ENCODE measurements around the gene MEF2D. TPM values are rescaled to one million over a fixed set of nuclear protein-coding genes. Genes with fewer than 3 reads are reported as not detected.

MEF2D gene
- total RNA-seq, 1 experiment from 2014 or later = 18.7 TPM

- peaks cover 12% of the 10 kb centered on the region for H3K27me3 Mint-ChIP-seq (ENCODE audit: low read depth)
- no peak overlapping the region for H2BK120ac ChIP-seq (ENCODE audit: low read depth, low read length, poor library complexity, severe bottlenecking)
Observed at GRCh38 chr1:156516821-156517220, 16.2 kb upstream of the MEF2D start.

More at GRCh38 chr1:156516821-156517220, 16.2 kb upstream of the MEF2D start:
- Histone ChIP-seq H3K4me1 (ENCODE audit: insufficient read depth, low read length) (no peaks in the 10 kb centered on the region), H4K5ac (ENCODE audit: insufficient read length, low read depth, low read length) (no peak overlapping the region), H2BK20ac (ENCODE audit: low read depth, low read length, poor library complexity, severe bottlenecking) (no peak overlapping the region), H2AK5ac (ENCODE audit: insufficient read length, low read length) (no peak overlapping the region), H3T11ph (ENCODE audit: low read length) (no peak overlapping the region), H4K91ac (ENCODE audit: insufficient read length, low read depth, low read length) (no peak overlapping the region), H3K4ac (ENCODE audit: low read depth, low read length) (no peak overlapping the region), H3K23me2 (ENCODE audit: insufficient read length, low read depth, low read length, poor library complexity, severe bottlenecking) (no peaks in the 10 kb centered on the region), H4K8ac (replicated peaks; ENCODE audit: insufficient read length, low read depth, low read length) (no peak overlapping the region), H3K9ac (ENCODE audit: extremely low read depth, insufficient read length, low read length) (no peak overlapping the region), H3K9me3 (ENCODE audit: control insufficient read depth, low read depth, low read length) (no peaks in the 10 kb centered on the region), H3K18ac (ENCODE audit: insufficient read length, low read depth, low read length) (no peak overlapping the region), H3K79me1 (ENCODE audit: insufficient read depth, low read depth, low read length, poor library complexity, severe bottlenecking) (no peaks in the 10 kb centered on the region), H2AFZ (ENCODE audit: low read length) (no peak overlapping the region), H4K20me1 (ENCODE audit: control insufficient read depth, insufficient read depth, insufficient read length) (no peaks in the 10 kb centered on the region), H2BK12ac (ENCODE audit: insufficient read length, low read depth, low read length) (no peak overlapping the region), H3K23ac (ENCODE audit: insufficient read length, low read depth, low read length) (no peak overlapping the region), H3K27me3 (ENCODE audit: insufficient read depth, low read length) (no peaks in the 10 kb centered on the region), H3K79me2 (ENCODE audit: insufficient read depth, low read length) (no peaks in the 10 kb centered on the region), H3K56ac (ENCODE audit: insufficient read length, low read depth, low read length) (no peak overlapping the region), H3K27ac (ENCODE audit: insufficient read length, low read depth, low read length) (no peak overlapping the region), H2BK5ac (ENCODE audit: insufficient read length, low read length) (no peak overlapping the region), H3K14ac (ENCODE audit: insufficient read depth, low read length) (no peak overlapping the region), H2BK15ac (ENCODE audit: low read depth, low read length) (no peak overlapping the region), H3K4me2 (ENCODE audit: insufficient read depth, insufficient read length, low read length) (no peak overlapping the region)
- no peak for TF ChIP-seq CTCF (conservative IDR thresholded peaks at IDR 0.05)
- no CpG with 5 or more reads among the region's 4 CpGs for WGBS (ENCODE audit: extremely low coverage, insufficient read length, low lambda C conversion rate)
- Mint-ChIP-seq H3K9me3 (no peaks in the 10 kb centered on the region), H3K27ac (no peak overlapping the region), H3K4me1 (no peaks in the 10 kb centered on the region), H3K4me3 (no peak overlapping the region), H3K36me3 (ENCODE audit: insufficient read depth in 1 of 3, low read depth in 3 of 3) (no peaks in the 10 kb centered on the region)
- no peak for DNase-seq
